MCF 10A (cell line): ENCODE data around the gene NR2F2. TPM values are rescaled to one million over a fixed set of nuclear protein-coding genes. Genes with fewer than 3 reads are reported as not detected.

Source experiments
- BruUV-seq: library from RNA; stranded (reverse); fragments of 400-500 nt; replicated peaks from 2 replicates; lab custom pipeline; 2021; lab: Mats Ljungman, UMichigan
- CTCF ChIA-PET: fragments of 300-600 bp; sonication (Branson Sonifier 250); formaldehyde crosslinking; extraction: SDS; loops from one replicate; lab custom pipeline; 2021; ENCODE audit warnings: antibody characterized with exemption, inconsistent platforms; lab: Yijun Ruan, JAX
- POLR2A ChIA-PET: fragments of 300-600, 350-650 bp; sonication (Branson Sonifier 250); formaldehyde crosslinking; extraction: SDS; loops from one replicate; lab custom pipeline; 2020; ENCODE audit warnings: antibody characterized with exemption, inconsistent platforms; lab: Yijun Ruan, JAX
- DNase-seq: peaks from one replicate; pipeline ENCODE4 v3.0.0-alpha.2; 2018; ENCODE audit not compliant: unreplicated experiment
- H3K27ac Mint-ChIP-seq: one replicate; pipeline ENCODE4 v1.8.0; 2022; ENCODE audit warnings: mild to moderate bottlenecking, low read depth, mixed read lengths; ENCODE audit not compliant: unreplicated experiment
- H3K27me3 Mint-ChIP-seq: one replicate; pipeline ENCODE4 v1.8.0; 2022; ENCODE audit warnings: mixed read lengths; ENCODE audit not compliant: insufficient read depth, unreplicated experiment
- H3K36me3 Mint-ChIP-seq: one replicate; pipeline ENCODE4 v1.8.0; 2022; ENCODE audit warnings: mild to moderate bottlenecking, moderate library complexity, mixed read lengths; ENCODE audit not compliant: insufficient read depth, unreplicated experiment
- H3K4me1 Mint-ChIP-seq: one replicate; pipeline ENCODE4 v1.8.0; 2022; ENCODE audit warnings: mixed read lengths; ENCODE audit not compliant: insufficient read depth, unreplicated experiment
- H3K4me3 Mint-ChIP-seq: one replicate; pipeline ENCODE4 v1.8.0; 2022; ENCODE audit warnings: mild to moderate bottlenecking, moderate library complexity, mixed read lengths; ENCODE audit not compliant: unreplicated experiment
- H3K9me3 Mint-ChIP-seq: one replicate; pipeline ENCODE4 v1.8.0; 2022; ENCODE audit warnings: mixed read lengths; ENCODE audit not compliant: unreplicated experiment
- CTCF ChIP-seq: fragments of 200-600 bp; IDR thresholded peaks from one replicate; pipeline ENCODE4 v1.8.0; 2022; ENCODE audit warnings: antibody characterized with exemption, mild to moderate bottlenecking; ENCODE audit not compliant: unreplicated experiment
- intact Hi-C: fragments of 100-400 bp; cut with micrococcal nuclease; formaldehyde crosslinking; loops from 2 replicates; pipeline ENCODE4 v1.14.1; 2022
- total RNA-seq: library from RNA; stranded (reverse); gene quantifications from 2 replicates; pipeline ENCODE4 v1.2.3, GENCODE V29; 2022

The NR2F2 gene
- total RNA-seq, 1 experiment from 2014 or later: 10.9 TPM

- Mint-ChIP-seq H3K4me1 (peaks cover 25% of the 10 kb centered on the region), H3K27me3 (no peaks in the 10 kb centered on the region), H3K36me3 (no peaks in the 10 kb centered on the region), H3K4me3 (peak overlapping the region; percentile 93), H3K27ac (peak overlapping the region; percentile 83), H3K9me3 (no peaks in the 10 kb centered on the region)
- DNase-seq: peak; percentile 31
- BruUV-seq: no TSS peak
- ChIA-PET CTCF (interaction anchor here (0.6 to 4.0 kb wide), 13 partner anchors 20 to 1302 kb away, joined by 3 to 28 read pairs (median 4); no protein-coding TSS in a partner anchor), POLR2A (interaction anchor here (0.6 to 7.6 kb wide), 8 partner anchors 8 to 1652 kb away, joined by 3 to 156 read pairs (median 4); no protein-coding TSS in a partner anchor)
- TF ChIP-seq CTCF: no peak
- intact Hi-C loops: loop anchor here (2.0 to 10.0 kb wide), 9 partner anchors 53 to 1653 kb away; no protein-coding TSS in a partner anchor
These were observed 4.8 kb upstream of the NR2F2 start for GRCh38 chr15:96325541-96326327.

GRCh38 chr15:96326328-96327154 is 4.0 kb upstream of the NR2F2 start:
- no peak for TF ChIP-seq CTCF

GRCh38 chr15:96327155-96327741 is 3.3 kb upstream of the NR2F2 start:
- peak overlapping the region; percentile 93 for H3K4me3 Mint-ChIP-seq
- intact Hi-C loops: loop anchor here (1.0 to 10.0 kb wide), 12 partner anchors 30 to 1655 kb away; no protein-coding TSS in a partner anchor
- ChIA-PET CTCF (interaction anchor here (0.6 to 4.0 kb wide), 70 partner anchors 8 to 1962 kb away, joined by 3 to 28 read pairs (median 4); no protein-coding TSS in a partner anchor), POLR2A (interaction anchor here (0.6 to 7.6 kb wide), 26 partner anchors 10 to 1662 kb away, joined by 3 to 156 read pairs (median 3); no protein-coding TSS in a partner anchor)
- H3K9me3 Mint-ChIP-seq: no peaks in the 10 kb centered on the region
- peak overlapping the region; percentile 83 for H3K27ac Mint-ChIP-seq
- H3K36me3 Mint-ChIP-seq: no peaks in the 10 kb centered on the region
- peak; percentile 81 for DNase-seq
- no TSS peak for BruUV-seq
- TF ChIP-seq CTCF: peak; percentile 62
- H3K4me1 Mint-ChIP-seq: peaks cover 25% of the 10 kb centered on the region
- H3K27me3 Mint-ChIP-seq: no peaks in the 10 kb centered on the region

More at GRCh38 chr15:96326328-96327154, 4.0 kb upstream of the NR2F2 start:
- ChIA-PET CTCF (interaction anchor here (0.6 to 4.0 kb wide), 63 partner anchors 9 to 1963 kb away, joined by 3 to 28 read pairs (median 4); no protein-coding TSS in a partner anchor), POLR2A (interaction anchor here (0.6 to 7.6 kb wide), 25 partner anchors 9 to 1661 kb away, joined by 3 to 156 read pairs (median 4); no protein-coding TSS in a partner anchor)
- peak; percentile 62 for DNase-seq
- Mint-ChIP-seq H3K36me3 (no peaks in the 10 kb centered on the region), H3K27ac (peak overlapping the region; percentile 83), H3K4me3 (peak overlapping the region; percentile 93), H3K27me3 (no peaks in the 10 kb centered on the region), H3K4me1 (peaks cover 25% of the 10 kb centered on the region), H3K9me3 (no peaks in the 10 kb centered on the region)
- intact Hi-C loops: loop anchor here (1.0 to 10.0 kb wide), 12 partner anchors 31 to 1654 kb away; no protein-coding TSS in a partner anchor
- no TSS peak for BruUV-seq
